HepG2 (cell line): ENCODE measurements around the gene SPC24. TPM values are rescaled to one million over a fixed set of nuclear protein-coding genes. Genes with fewer than 3 reads are reported as not detected.
"Not testable (repeated sequence)": the region's sequence is repeated elsewhere in the genome, so short reads cannot be mapped to it uniquely, and the experiment has no call there.

Source experiments
- ATAC-seq: fragments of 200-7000 bp; cut with Tn5 transposase; 3 replicates; pipeline ENCODE4 v1.9.1; 2020; ENCODE audit warnings: mild to moderate bottlenecking, moderate library complexity
- BruUV-seq: library from RNA; stranded (reverse); fragments of 400-500 nt; replicated peaks from 2 replicates; lab custom pipeline; 2021; lab: Mats Ljungman, UMichigan
- CTCF ChIA-PET: fragments of 300-600 bp; formaldehyde crosslinking; extraction: SDS; loops from one replicate; lab custom pipeline; 2021; ENCODE audit warnings: low total read pairs, inconsistent platforms, low intra/inter-chr PET ratio; lab: Yijun Ruan, JAX
- POLR2A ChIA-PET: fragments of 350-600 bp; sonication (Branson Sonifier 250); formaldehyde crosslinking; loops from one replicate; lab custom pipeline; 2020; ENCODE audit warnings: antibody characterized with exemption, inconsistent platforms; lab: Yijun Ruan, JAX
- DNase-seq: peaks from one replicate; pipeline ENCODE4 v3.0.0-alpha.2; 2015; ENCODE audit warnings: low spot score
- FAIRE-seq: peaks from 3 replicates; lab custom pipeline; 2011; peaks lifted over from hg19 to GRCh38; lab: Jason Lieb, UNC
- H2AFZ ChIP-seq: one replicate; pipeline ENCODE4 v1.6.1; 2011; ENCODE audit warnings: low read length, inconsistent platforms
- H3K27ac ChIP-seq: fragments of 300-600 bp; 3 replicates; pipeline ENCODE4 v1.8.0; 2011; ENCODE audit warnings: mixed run types, mild to moderate bottlenecking, mixed read lengths, low read length, inconsistent platforms; ENCODE audit not compliant: insufficient read depth; ENCODE audit errors: extremely low read length
- H3K27me3 ChIP-seq, 2 experiments: fragments of 200-600 bp in 1 of 2; 2 replicates in 1 of 2; 3 replicates in 1 of 2; pipeline versions ENCODE4 v1.6.0 to v1.8.0; 2011; ENCODE audit warnings: low read length in 2 of 2, mild to moderate bottlenecking in 2 of 2, moderate library complexity in 2 of 2, inconsistent platforms in 1 of 2; ENCODE audit not compliant: insufficient read depth in 2 of 2, control insufficient read depth in 1 of 2
- H3K36me3 ChIP-seq, 2 experiments: fragments of 200-600 bp in 1 of 2; replicated peaks in 1 of 2; 2 replicates in 1 of 2; 3 replicates in 1 of 2; pipeline versions ENCODE4 v1.5.1 to v1.8.0; 2011; ENCODE audit warnings: low read length in 2 of 2, inconsistent platforms in 1 of 2; ENCODE audit not compliant: insufficient read depth in 2 of 2, control insufficient read depth in 1 of 2
- H3K4me1 ChIP-seq: 2 replicates; pipeline ENCODE4 v1.5.1; 2012; ENCODE audit warnings: low read length, inconsistent platforms; ENCODE audit not compliant: insufficient read depth
- H3K4me2 ChIP-seq: 2 replicates; pipeline ENCODE4 v1.6.0; 2011; ENCODE audit warnings: low read depth, low read length, inconsistent platforms
- H3K4me3 ChIP-seq, 3 experiments: fragments of 200-600 bp in 1 of 3; sonication (generic), shearing (Covaris generic) in 1 of 3; replicated peaks in 1 of 3; 2 replicates each; pipeline ENCODE4 v1.5.1; 2011 to 2016; ENCODE audit warnings: low read length in 3 of 3, inconsistent platforms in 2 of 3, low read depth in 2 of 3, mild to moderate bottlenecking in 2 of 3, control low read depth in 1 of 3, mixed read lengths in 1 of 3; ENCODE audit not compliant: insufficient read depth in 1 of 3
- H3K79me2 ChIP-seq: one replicate; pipeline ENCODE4 v1.6.1; 2011; ENCODE audit warnings: low read length, inconsistent platforms; ENCODE audit not compliant: insufficient read depth
- H3K9ac ChIP-seq: 2 replicates; pipeline ENCODE4 v1.6.0; 2011; ENCODE audit warnings: mild to moderate bottlenecking, low read depth, low read length, inconsistent platforms; ENCODE audit not compliant: insufficient read depth
- H3K9me3 ChIP-seq: 2 replicates; pipeline ENCODE4 v1.5.1; 2012; ENCODE audit warnings: mild to moderate bottlenecking, low read length
- H4K20me1 ChIP-seq: 2 replicates; pipeline ENCODE4 v1.6.0; 2011; ENCODE audit warnings: inconsistent platforms, mild to moderate bottlenecking, low read length, moderate library complexity; ENCODE audit not compliant: insufficient read depth
- EHMT2 ChIP-seq: fragments of 200-600 bp; sonication (generic); IDR thresholded peaks from 2 replicates; pipeline ENCODE4 v1.7.0; 2017; ENCODE audit warnings: antibody characterized with exemption, low read depth, low read length, borderline replicate concordance
- POLR2A ChIP-seq, 2 experiments: IDR thresholded peaks; 2 replicates each; pipeline ENCODE4 v1.6.1; 2011; ENCODE audit warnings: low read depth in 2 of 2, low read length in 2 of 2, mild to moderate bottlenecking in 1 of 2, moderate library complexity in 1 of 2; ENCODE audit not compliant: insufficient read depth in 1 of 2
- RBFOX2 ChIP-seq: fragments of 200-400 bp; formaldehyde crosslinking; IDR thresholded peaks from 2 replicates; pipeline ENCODE4 v1.6.1; 2017; ENCODE audit warnings: low read depth, mild to moderate bottlenecking, low read length
- ZNF337 ChIP-seq: sonication (generic); formaldehyde crosslinking; IDR thresholded peaks from 2 replicates; pipeline ENCODE4 v1.5.1; 2020; ENCODE audit warnings: missing genetic modification reagents, low read depth, mild to moderate bottlenecking, borderline replicate concordance
- ZNF776 ChIP-seq: sonication (generic); formaldehyde crosslinking; IDR thresholded peaks from 2 replicates; pipeline ENCODE4 v1.4.0; 2020; ENCODE audit warnings: mild to moderate bottlenecking, missing genetic modification reagents
- ZNF879 ChIP-seq: sonication (generic); formaldehyde crosslinking; IDR thresholded peaks from 2 replicates; pipeline ENCODE4 v1.8.1; 2023; ENCODE audit warnings: missing genetic modification reagents
- WGBS: methylation state at CpG from one replicate; pipeline ENCODE4 v1.1.6; 2017; ENCODE audit warnings: low lambda C conversion rate; 5-methylcytosine and 5-hydroxymethylcytosine counted together
- in situ Hi-C: cut with HindIII; loops from 2 replicates; pipeline ENCODE4 v1.10.0; 2017; ENCODE audit warnings: low pct_unique_long_range_greater_than_20kb; ENCODE audit not compliant: extremely low pct_ligation_motif_present
- intact Hi-C: fragments of 100-400 bp; cut with micrococcal nuclease; formaldehyde crosslinking; loops from one replicate; pipeline ENCODE4 v1.10.0; 2022; ENCODE audit not compliant: unreplicated experiment
- polyA plus RNA-seq, 8 experiments: library from polyadenylated mRNA; depleted of rRNA in 3 of 8; stranded (reverse) in 7 of 8; unstranded in 1 of 8; fragments of >200 nt; fragmentation: Illumina TruSeq in 4 of 8; extraction: Trizol in 4 of 8; gene quantifications; 2 replicates each; pipeline versions ENCODE4 v1.2.1 to v1.2.3, GENCODE V29; 2011 to 2016; ENCODE audit warnings: low read depth in 4 of 8, missing spikeins in 1 of 8, mixed read lengths in 1 of 8; ENCODE audit not compliant: insufficient read depth in 1 of 8
- total RNA-seq, 5 experiments: library from RNA; depleted of rRNA; stranded (reverse); fragments of >200 nt; fragmentation: Illumina TruSeq; extraction: Trizol; gene quantifications; 2 replicates each; pipeline ENCODE4 v1.2.3, GENCODE V29; 2016; ENCODE audit warnings: low read depth in 1 of 5
- TF ChIP-seq, protein P1 (sequence below): IDR thresholded peaks from 2 replicates; pipeline ENCODE4 v1.6.1; 2016; ENCODE audit warnings: missing compliant biosample characterization, missing genetic modification reagents, borderline replicate concordance

Gene SPC24
- total and polyA plus RNA-seq, 2 of the 13 experiments (the other 11 are each of a cell fraction or from before 2014, with no cell fraction given), result 10.0 to 46.2 TPM

DNA sequence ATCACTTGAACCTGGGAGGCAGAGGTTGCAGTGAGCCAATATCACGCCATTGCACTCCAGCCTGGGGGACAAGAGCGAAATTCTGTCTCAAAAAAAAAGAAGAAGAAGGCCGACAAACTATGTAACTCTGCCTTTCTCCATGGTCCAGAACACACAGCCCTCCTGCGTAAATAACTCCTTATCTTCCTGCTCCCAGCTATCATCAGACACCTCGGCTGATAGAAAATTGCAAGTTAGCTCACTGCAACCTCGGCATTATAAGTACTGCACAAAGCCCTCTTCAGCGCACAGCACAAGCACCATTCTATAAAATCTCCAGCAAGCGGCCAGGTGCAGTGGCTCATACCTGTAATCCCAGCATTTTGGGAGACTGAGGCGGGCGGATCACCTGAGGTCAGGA lies 51.9 kb downstream of the SPC24 start:
- FAIRE-seq, result not testable (repeated sequence)

DNA sequence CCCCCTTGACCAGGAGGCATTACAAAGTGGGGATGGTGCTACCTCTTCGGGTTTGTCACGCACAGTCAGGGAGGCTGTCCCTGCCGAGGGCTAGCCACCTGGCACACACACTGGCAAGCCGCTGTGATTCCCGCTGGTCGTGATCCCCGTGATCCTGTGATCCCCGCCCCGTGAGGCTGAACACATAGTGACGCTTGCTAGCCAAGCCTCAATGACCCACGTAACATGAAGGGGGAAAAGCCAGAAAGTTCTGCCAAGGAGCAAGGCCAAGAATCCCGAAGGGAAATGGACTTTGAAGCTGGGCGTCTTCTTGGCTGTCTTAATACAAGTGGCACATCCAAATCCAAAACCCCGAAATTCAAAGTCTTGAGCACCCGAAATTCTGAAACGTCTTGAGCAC lies 52.6 kb downstream of the SPC24 start:
- 97% methylated on average over 7 of the region's 16 CpGs for WGBS
- TSS peak; percentile 22 for BruUV-seq
- no peaks in the 10 kb centered on the region for H3K9me3 ChIP-seq
- ATAC-seq (peak; percentile 5; the same call in 1 of the 3 replicates), FAIRE-seq (no peak), DNase-seq (no peak)
- in situ Hi-C loops, result no loop called here
- peaks cover 75% of the 10 kb centered on the region for H4K20me1 ChIP-seq
- H3K4me3 ChIP-seq, result no peak overlapping the region
- intact Hi-C loops, result no loop called here
- H3K4me2 ChIP-seq, result no peak overlapping the region
- H3K79me2 ChIP-seq, result peaks cover 31% of the 10 kb centered on the region
- CTCF ChIA-PET, result no interaction called here
- TF ChIP-seq, protein P1, sequence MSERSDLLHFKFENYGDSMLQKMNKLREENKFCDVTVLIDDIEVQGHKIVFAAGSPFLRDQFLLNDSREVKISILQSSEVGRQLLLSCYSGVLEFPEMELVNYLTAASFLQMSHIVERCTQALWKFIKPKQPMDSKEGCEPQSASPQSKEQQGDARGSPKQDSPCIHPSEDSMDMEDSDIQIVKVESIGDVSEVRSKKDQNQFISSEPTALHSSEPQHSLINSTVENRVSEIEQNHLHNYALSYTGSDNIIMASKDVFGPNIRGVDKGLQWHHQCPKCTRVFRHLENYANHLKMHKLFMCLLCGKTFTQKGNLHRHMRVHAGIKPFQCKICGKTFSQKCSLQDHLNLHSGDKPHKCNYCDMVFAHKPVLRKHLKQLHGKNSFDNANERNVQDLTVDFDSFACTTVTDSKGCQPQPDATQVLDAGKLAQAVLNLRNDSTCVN (CRISPR knock-in tag), result no peak
- no peak for TF ChIP-seq EHMT2
- 0 out of 2 replicates have a peak, but pooled peaks have one; percentile 29 for TF ChIP-seq RBFOX2
- TF ChIP-seq ZNF337 (CRISPR knock-in tag), result no peak
- TF ChIP-seq ZNF776, result no peak
- TF ChIP-seq ZNF879 (CRISPR knock-in tag), result no peak
- 0 out of 4 replicates have a peak, but pooled peaks of 1 of the 2 experiments have one; percentile 25 for TF ChIP-seq POLR2A (IDR thresholded peaks at IDR 0.05; ENCODE audit: insufficient read depth in 1 of 2, low read depth in 2 of 2, low read length in 2 of 2)
- H3K36me3 ChIP-seq, result peaks cover 36 to 72% of the 10 kb centered on the region in 2 experiments
- no peaks in the 10 kb centered on the region for H3K4me1 ChIP-seq
- H2AFZ ChIP-seq, result no peak overlapping the region
- no peaks in the 10 kb centered on the region; a peak in 1 of 5 replicates for H3K27me3 ChIP-seq
- no peak overlapping the region for H3K27ac ChIP-seq
- H3K9ac ChIP-seq, result no peak overlapping the region
- POLR2A ChIA-PET, result no interaction called here

More for the DNA sequence above, 51.9 kb downstream of the SPC24 start:
- POLR2A ChIA-PET, H3K9ac ChIP-seq, H3K4me1 ChIP-seq, H3K27ac ChIP-seq, ATAC-seq, H2AFZ ChIP-seq, in situ Hi-C loops, H3K4me2 ChIP-seq, DNase-seq, CTCF ChIA-PET: not testable (repeated sequence)
- H3K36me3 ChIP-seq, result peaks cover 38 to 77% of the 10 kb centered on the region in 2 experiments
- 0 out of 4 replicates have a peak, but pooled peaks of 1 of the 2 experiments have one; percentile 14 for TF ChIP-seq POLR2A (IDR thresholded peaks at IDR 0.05; ENCODE audit: insufficient read depth in 1 of 2, low read depth in 2 of 2, low read length in 2 of 2)
- TF ChIP-seq, all 625 proteins: peak for 1; not testable (repeated sequence) for 624
- Histone ChIP-seq H4K20me1 (peaks cover 68% of the 10 kb centered on the region), H3K79me2 (peaks cover 26% of the 10 kb centered on the region)
- H3K4me3 ChIP-seq, BruUV-seq, intact Hi-C loops, H3K27me3 ChIP-seq, H3K9me3 ChIP-seq: not testable (repeated sequence)
- 96% methylated on average over 10 of the region's 10 CpGs for WGBS
